H1 (cell line): ENCODE data around the gene SLC39A7. TPM values are rescaled to one million over a fixed set of nuclear protein-coding genes. Genes with fewer than 3 reads are reported as not detected.

Experiments used
- CTCF ChIA-PET: fragments of 300-600 bp; sonication (Branson Sonifier 250); formaldehyde crosslinking; loops from one replicate; lab custom pipeline; 2021; ENCODE audit not compliant: partially characterized antibody; lab: Charles Lee
- POLR2A ChIA-PET: fragments of 300-600 bp; sonication (Branson Sonifier 250); formaldehyde crosslinking; loops from one replicate; lab custom pipeline; 2021; ENCODE audit warnings: inconsistent platforms; ENCODE audit not compliant: partially characterized antibody; lab: Charles Lee
- DNase-seq, 2 experiments: peaks; one replicate each; pipeline versions ENCODE4 v3.0.0 to v3.0.0-alpha.2; 2010 to 2022; ENCODE audit warnings: low spot score in 2 of 2, low read depth in 1 of 2, mixed read lengths in 1 of 2
- FAIRE-seq: peaks from 2 replicates; lab custom pipeline; 2011; peaks lifted over from hg19 to GRCh38; lab: Jason Lieb, UNC
- H2AFZ ChIP-seq: 2 replicates; pipeline ENCODE4 v1.8.1; 2012; ENCODE audit warnings: low read length, inconsistent platforms
- H2AK5ac ChIP-seq: 2 replicates; pipeline ENCODE4 v1.6.1; 2013; ENCODE audit warnings: low read depth, low read length
- H2BK120ac ChIP-seq: replicated peaks from 2 replicates; pipeline ENCODE3; 2013; ENCODE audit warnings: low read depth, low read length, inconsistent platforms
- H2BK12ac ChIP-seq: 2 replicates; pipeline ENCODE4 v1.6.1; 2013; ENCODE audit warnings: low read depth, low read length
- H2BK15ac ChIP-seq: 2 replicates; pipeline ENCODE4 v1.6.1; 2013; ENCODE audit warnings: low read length
- H2BK20ac ChIP-seq: 2 replicates; pipeline ENCODE4 v1.6.1; 2013; ENCODE audit warnings: low read length
- H2BK5ac ChIP-seq: 2 replicates; pipeline ENCODE4 v1.6.1; 2013; ENCODE audit warnings: low read depth, low read length
- H3K14ac ChIP-seq: 2 replicates; pipeline ENCODE4 v1.6.1; 2013; ENCODE audit warnings: inconsistent platforms; ENCODE audit not compliant: insufficient read length
- H3K18ac ChIP-seq: 2 replicates; pipeline ENCODE4 v1.6.1; 2013; ENCODE audit warnings: low read length; ENCODE audit errors: extremely low read depth
- H3K23ac ChIP-seq: 2 replicates; pipeline ENCODE4 v1.6.1; 2013; ENCODE audit warnings: inconsistent platforms; ENCODE audit not compliant: insufficient read length
- H3K23me2 ChIP-seq: 2 replicates; pipeline ENCODE4 v1.6.1; 2013; ENCODE audit warnings: low read depth, low read length
- H3K27ac ChIP-seq: 2 replicates; pipeline ENCODE4 v1.6.1; 2011; ENCODE audit warnings: low read depth, low read length, inconsistent platforms
- H3K27me3 ChIP-seq, 4 experiments: replicated peaks in 1 of 4; 1 replicate in 1 of 4; 2 replicates in 3 of 4; pipeline versions ENCODE4 v1.6.1 to v1.8.1; 2011 to 2013; ENCODE audit warnings: low read length in 3 of 4, mild to moderate bottlenecking in 3 of 4, inconsistent platforms in 2 of 4, mixed read lengths in 2 of 4, moderate library complexity in 1 of 4; ENCODE audit not compliant: control insufficient read depth in 3 of 4, insufficient read depth in 3 of 4; ENCODE audit errors: extremely low read depth in 1 of 4
- H3K36me3 ChIP-seq, 4 experiments: 2 replicates each; pipeline versions ENCODE4 v1.6.1 to v1.8.1; 2011 to 2013; ENCODE audit warnings: mild to moderate bottlenecking in 4 of 4, low read length in 3 of 4, moderate library complexity in 2 of 4, control low read depth in 1 of 4, inconsistent platforms in 1 of 4; ENCODE audit not compliant: insufficient read depth in 4 of 4, control insufficient read depth in 2 of 4
- H3K4ac ChIP-seq: replicated peaks from 2 replicates; pipeline ENCODE3; 2013; ENCODE audit warnings: low read length, low read depth, mixed read lengths, inconsistent platforms; ENCODE audit not compliant: insufficient read length
- H3K4me1 ChIP-seq, 4 experiments: replicated peaks in 1 of 4; 1 replicate in 1 of 4; 2 replicates in 3 of 4; pipeline versions ENCODE4 v1.6.1 to v1.8.1; 2011 to 2013; ENCODE audit warnings: low read length in 3 of 4, inconsistent platforms in 2 of 4, mixed read lengths in 1 of 4; ENCODE audit not compliant: insufficient read depth in 4 of 4, control insufficient read depth in 3 of 4
- H3K4me2 ChIP-seq, 2 experiments: 2 replicates each; pipeline versions ENCODE4 v1.6.1 to v1.8.1; 2011 to 2013; ENCODE audit warnings: low read depth in 2 of 2, low read length in 2 of 2, control low read depth in 1 of 2, inconsistent platforms in 1 of 2, mild to moderate bottlenecking in 1 of 2; ENCODE audit not compliant: insufficient read depth in 1 of 2
- H3K4me3 ChIP-seq, 4 experiments: fragments of 200-600, 300-600 bp in 1 of 4; sonication (generic), shearing (Covaris generic), sonication (Bioruptor Twin) in 1 of 4; 2 replicates each; pipeline versions ENCODE4 v1.5.1 to v1.8.1; 2011 to 2016; ENCODE audit warnings: low read length in 4 of 4, low read depth in 3 of 4, control low read depth in 2 of 4, inconsistent platforms in 2 of 4, mild to moderate bottlenecking in 2 of 4, mixed read lengths in 1 of 4, moderate library complexity in 1 of 4; ENCODE audit not compliant: insufficient read depth in 2 of 4; ENCODE audit errors: extremely low read depth in 1 of 4
- H3K56ac ChIP-seq: replicated peaks from 2 replicates; pipeline ENCODE3; 2013; ENCODE audit warnings: low read depth, mild to moderate bottlenecking, mixed read lengths, low read length, inconsistent platforms; ENCODE audit not compliant: insufficient read length
- H3K79me1 ChIP-seq: 2 replicates; pipeline ENCODE4 v1.6.1; 2013; ENCODE audit warnings: low read depth, low read length, control low read depth
- H3K79me2 ChIP-seq, 2 experiments: 2 replicates each; pipeline versions ENCODE4 v1.6.1 to v1.8.1; 2012 to 2013; ENCODE audit warnings: low read length in 2 of 2, mild to moderate bottlenecking in 2 of 2, inconsistent platforms in 1 of 2; ENCODE audit not compliant: insufficient read depth in 2 of 2, control insufficient read depth in 1 of 2
- H3K9ac ChIP-seq, 4 experiments: replicated peaks in 1 of 4; 1 replicate in 1 of 4; 2 replicates in 3 of 4; pipeline versions ENCODE4 v1.6.1 to v1.8.1; 2011 to 2013; ENCODE audit warnings: low read depth in 3 of 4, low read length in 3 of 4, control low read depth in 2 of 4, mild to moderate bottlenecking in 2 of 4, moderate library complexity in 2 of 4, inconsistent platforms in 1 of 4; ENCODE audit errors: extremely low read depth in 1 of 4
- H3K9me3 ChIP-seq, 2 experiments: 2 replicates each; pipeline versions ENCODE4 v1.6.1 to v1.8.1; 2012 to 2013; ENCODE audit warnings: mild to moderate bottlenecking in 2 of 2, moderate library complexity in 2 of 2, control low read depth in 1 of 2, inconsistent platforms in 1 of 2, low read depth in 1 of 2, low read length in 1 of 2, mixed read lengths in 1 of 2; ENCODE audit not compliant: insufficient read depth in 2 of 2
- H4K20me1 ChIP-seq, 2 experiments: replicated peaks in 1 of 2; 2 replicates each; pipeline versions ENCODE3 to v1.8.1; 2011 to 2013; ENCODE audit warnings: inconsistent platforms in 2 of 2, low read length in 2 of 2, mild to moderate bottlenecking in 1 of 2; ENCODE audit not compliant: insufficient read depth in 2 of 2, control insufficient read depth in 1 of 2
- H4K5ac ChIP-seq: 2 replicates; pipeline ENCODE4 v1.6.1; 2013; ENCODE audit warnings: low read length, low read depth, mixed read lengths, inconsistent platforms; ENCODE audit not compliant: insufficient read length
- H4K8ac ChIP-seq: 2 replicates; pipeline ENCODE4 v1.8.0; 2013; ENCODE audit warnings: mild to moderate bottlenecking, moderate library complexity, low read length, inconsistent platforms; ENCODE audit not compliant: insufficient read depth; ENCODE audit errors: extremely low read depth
- H4K91ac ChIP-seq: replicated peaks from 2 replicates; pipeline ENCODE3; 2013; ENCODE audit warnings: low read length, mixed read lengths, inconsistent platforms; ENCODE audit not compliant: insufficient read length
- ASH2L ChIP-seq: fragments of 200-600, 300-600 bp; sonication (generic); IDR thresholded peaks from one replicate; pipeline ENCODE4 v1.7.1; 2017; ENCODE audit warnings: low read length
- EZH2 ChIP-seq: fragments of 200-600 bp; sonication (generic); IDR thresholded peaks from 2 replicates; pipeline ENCODE4 v1.7.1; 2012; ENCODE audit warnings: low read depth, mild to moderate bottlenecking, moderate library complexity, low read length, inconsistent platforms; ENCODE audit not compliant: severe bottlenecking
- SAP30 ChIP-seq: fragments of 300-600 bp; sonication (generic); IDR thresholded peaks from 2 replicates; pipeline ENCODE4 v1.7.1; 2012; ENCODE audit warnings: low read length, moderate library complexity, mild to moderate bottlenecking, inconsistent platforms; ENCODE audit not compliant: insufficient read depth, insufficient replicate concordance
- SIN3A ChIP-seq, 2 experiments: IDR thresholded peaks in 1 of 2; conservative IDR thresholded peaks in 1 of 2; 2 replicates each; pipeline ENCODE4 v1.6.1; 2011 to 2012; ENCODE audit warnings: low read length in 2 of 2, improper control_type of control experiment in 1 of 2, low read depth in 1 of 2, mild to moderate bottlenecking in 1 of 2
- SRF ChIP-seq: IDR thresholded peaks from 2 replicates; pipeline ENCODE4 v1.6.1; 2011; ENCODE audit warnings: mild to moderate bottlenecking, low read depth, low read length, moderate library complexity
- TCF12 ChIP-seq: IDR thresholded peaks from 2 replicates; pipeline ENCODE4 v1.6.1; 2011; ENCODE audit warnings: low read depth, mild to moderate bottlenecking, low read length
- WGBS, 2 experiments: shearing (Covaris generic) in 1 of 2; methylation state at CpG; one replicate each; pipeline versions ENCODE4 v1.1.6 to v1.1.7; 2013 to 2015; ENCODE audit warnings: low lambda C conversion rate in 2 of 2, mixed read lengths in 2 of 2, inconsistent platforms in 1 of 2, low coverage in 1 of 2, missing lambda C conversion rate in 1 of 2; ENCODE audit not compliant: insufficient replicate concordance in 2 of 2, insufficient coverage in 1 of 2, insufficient read length in 1 of 2; ENCODE audit errors: extremely low coverage in 1 of 2, missing lambda C conversion rate in 1 of 2; 5-methylcytosine and 5-hydroxymethylcytosine counted together
- polyA plus RNA-seq, 7 experiments: library from polyadenylated mRNA; depleted of rRNA in 3 of 7; stranded (reverse) in 5 of 7; unstranded in 2 of 7; fragments of >200 nt in 5 of 7; fragments of 200-250 nt in 2 of 7; gene quantifications; 1 replicate in 5 of 7; 2 replicates in 1 of 7; 4 replicates in 1 of 7; pipeline versions ENCODE4 v1.2.1 to v1.2.3, GENCODE V29; 2011 to 2013; ENCODE audit warnings: missing spikeins in 2 of 7, mixed read lengths in 2 of 7
- total RNA-seq: library from RNA; stranded (reverse); fragmentation: NEBNext Ultra II Directional; extraction: Animal tissue kit (Norgen Biotek cat#: 25700); gene quantifications from 2 replicates; pipeline ENCODE4 v1.2.1, GENCODE V29; 2021

Gene SLC39A7
- total and polyA plus RNA-seq, 2 of the 8 experiments (the other 6 are each of a cell fraction or from before 2014, with no cell fraction given), result 63.3 to 123 TPM

DNA sequence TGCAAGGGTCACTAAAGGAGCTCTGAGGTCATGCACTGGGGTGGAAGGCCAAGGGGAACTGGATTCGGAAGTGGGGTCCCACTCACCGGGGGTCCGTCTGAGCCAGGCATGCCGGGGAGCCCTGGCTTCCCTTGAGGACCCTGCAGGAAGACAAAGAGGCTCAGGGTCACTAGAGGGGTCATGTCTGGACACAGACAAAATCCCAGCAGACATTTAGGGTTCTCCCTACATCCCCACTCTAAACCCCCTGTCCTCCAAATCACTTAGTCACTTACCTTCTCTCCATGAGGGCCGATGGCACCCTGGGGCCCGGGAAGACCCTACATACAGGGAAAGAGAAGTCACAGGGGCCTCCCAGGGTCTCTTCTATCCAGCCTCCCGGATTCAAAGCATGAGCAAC is 23.8 kb upstream of the SLC39A7 start:
- Histone ChIP-seq H3K23me2 (no peaks in the 10 kb centered on the region), H2AFZ (no peak overlapping the region), H3K9me3 (no peaks in the 10 kb centered on the region), H3K4me3 (no peak overlapping the region), H3K79me2 (no peaks in the 10 kb centered on the region; a peak in 1 of 4 replicates), H2BK12ac (no peak overlapping the region), H4K91ac (no peak overlapping the region), H3K79me1 (no peaks in the 10 kb centered on the region), H2BK5ac (no peak overlapping the region), H2BK20ac (no peak overlapping the region), H4K20me1 (peaks cover 0 to 3% of the 10 kb centered on the region in 2 experiments), H3K9ac (no peak overlapping the region), H2BK15ac (no peak overlapping the region), H2BK120ac (no peak overlapping the region), H3K56ac (no peak overlapping the region), H3K4me2 (no peak overlapping the region), H3K4ac (no peak overlapping the region), H3K36me3 (no peaks in the 10 kb centered on the region), H3K18ac (no peak overlapping the region), H3K23ac (no peak overlapping the region), H3K27me3 (no peaks in the 10 kb centered on the region), H4K5ac (no peak overlapping the region), H3K14ac (no peak overlapping the region), H3K4me1 (no peaks in the 10 kb centered on the region; a peak in 2 of 7 replicates), H2AK5ac (no peak overlapping the region), H3K27ac (no peak overlapping the region), H4K8ac (no peak overlapping the region)
- TF ChIP-seq ASH2L (no peak), SAP30 (no peak), SIN3A (conservative IDR thresholded peaks at IDR 0.05 in 1 of 2, IDR thresholded peaks at IDR 0.05 in 1 of 2; ENCODE audit: low read depth in 1 of 2, low read length in 2 of 2) (no peak), TCF12 (no peak), EZH2 (no peak), SRF (no peak)
- POLR2A ChIA-PET, result interaction anchor here (1.3 kb wide), 1 partner anchor 42 kb away, joined by 4 read pairs; no protein-coding TSS in a partner anchor
- no peak for FAIRE-seq
- DNase-seq, result no peak
- 85% methylated on average over 7 of the region's 7 CpGs; no CpG with 5 or more reads in 1 of the 2 experiments for whole genome bisulfite sequencing, 2 experiments
- CTCF ChIA-PET, result interaction anchor here (1.2 to 3.1 kb wide), 2 partner anchors 71 to 176 kb away, joined by 4 to 15 read pairs; no protein-coding TSS in a partner anchor
